HepG2 (cell line): ENCODE measurements around the gene TMEM62. TPM values are rescaled to one million over a fixed set of nuclear protein-coding genes. Genes with fewer than 3 reads are reported as not detected.

Experiments used
- ARID5B ChIP-seq: IDR thresholded peaks from 2 replicates; pipeline ENCODE4 v1.4.0; 2020; ENCODE audit warnings: mild to moderate bottlenecking, missing genetic modification reagents
- BRF2 ChIP-seq: sonication (generic); formaldehyde crosslinking; IDR thresholded peaks from 2 replicates; pipeline ENCODE4 v1.8.1; 2022; ENCODE audit warnings: mild to moderate bottlenecking, missing genetic modification reagents
- CAMTA2 ChIP-seq: sonication (generic); formaldehyde crosslinking; IDR thresholded peaks from 2 replicates; pipeline ENCODE4 v1.4.0; 2020; ENCODE audit warnings: mild to moderate bottlenecking, missing genetic modification reagents, borderline replicate concordance
- CEBPB ChIP-seq: IDR thresholded peaks from 2 replicates; pipeline ENCODE4 v1.6.1; 2011; ENCODE audit warnings: low read depth, low read length, improper control_type of control experiment, borderline replicate concordance
- CREBL2 ChIP-seq: sonication (generic); formaldehyde crosslinking; IDR thresholded peaks from 2 replicates; pipeline ENCODE4 v1.8.1; 2023; ENCODE audit warnings: missing genetic modification reagents, mild to moderate bottlenecking, borderline replicate concordance
- E2F1 ChIP-seq: sonication (generic); formaldehyde crosslinking; IDR thresholded peaks from 2 replicates; pipeline ENCODE4 v1.5.0; 2020; ENCODE audit warnings: missing genetic modification reagents
- ERF ChIP-seq: IDR thresholded peaks from 2 replicates; pipeline ENCODE4 v1.6.1; 2018; ENCODE audit warnings: missing biosample characterization, missing genetic modification reagents
- FOXP1 ChIP-seq, 2 experiments: fragments of 450-650 bp in 1 of 2; IDR thresholded peaks; 2 replicates each; pipeline ENCODE4 v1.6.1; 2017 to 2018; ENCODE audit warnings: antibody characterized with exemption in 1 of 2
- HNRNPLL ChIP-seq: fragments of 200-400 bp; formaldehyde crosslinking; IDR thresholded peaks from 2 replicates; pipeline ENCODE4 v1.6.1; 2017; ENCODE audit warnings: mild to moderate bottlenecking, low read depth, low read length; ENCODE audit not compliant: poor library complexity, severe bottlenecking
- KDM1A ChIP-seq: IDR thresholded peaks from 2 replicates; pipeline ENCODE4 v1.6.1; 2016; ENCODE audit warnings: missing compliant biosample characterization
- MED1 ChIP-seq: sonication (generic); formaldehyde crosslinking; IDR thresholded peaks from 2 replicates; pipeline ENCODE4 v1.4.0; 2020; ENCODE audit warnings: missing genetic modification reagents
- NFYC ChIP-seq: IDR thresholded peaks from 2 replicates; pipeline ENCODE4 v1.6.1; 2016; ENCODE audit warnings: missing genetic modification reagents, missing compliant biosample characterization
- POLR2G ChIP-seq: fragments of 200-400 bp; formaldehyde crosslinking; IDR thresholded peaks from 2 replicates; pipeline ENCODE4 v1.6.1; 2018; ENCODE audit warnings: mild to moderate bottlenecking, low read depth, low read length, moderate library complexity
- PPARG ChIP-seq: conservative IDR thresholded peaks from 2 replicates; pipeline ENCODE4 v1.6.1; 2016; ENCODE audit warnings: missing biosample characterization, missing genetic modification reagents
- TBL1XR1 ChIP-seq: fragments of 150-350 bp; IDR thresholded peaks from 2 replicates; pipeline ENCODE4 v1.6.1; 2014; ENCODE audit warnings: borderline replicate concordance, low read length; ENCODE audit not compliant: partially characterized antibody
- TBP ChIP-seq: sonication (generic); formaldehyde crosslinking; IDR thresholded peaks from 2 replicates; pipeline ENCODE4 v1.5.0; 2020; ENCODE audit warnings: missing genetic modification reagents
- TBX2 ChIP-seq: sonication (generic); formaldehyde crosslinking; IDR thresholded peaks from 2 replicates; pipeline ENCODE4 v1.5.0; 2020; ENCODE audit warnings: missing genetic modification reagents, mild to moderate bottlenecking, borderline replicate concordance
- ZBTB1 ChIP-seq: sonication (generic); formaldehyde crosslinking; IDR thresholded peaks from 2 replicates; pipeline ENCODE4 v1.4.0; 2020; ENCODE audit warnings: missing genetic modification reagents, borderline replicate concordance
- ZBTB44 ChIP-seq: sonication (generic); formaldehyde crosslinking; IDR thresholded peaks from 2 replicates; pipeline ENCODE4 v1.4.0; 2020; ENCODE audit warnings: missing genetic modification reagents
- ZFP36L1 ChIP-seq: sonication (generic); formaldehyde crosslinking; IDR thresholded peaks from 2 replicates; pipeline ENCODE4 v1.8.0; 2022; ENCODE audit warnings: mild to moderate bottlenecking, missing genetic modification reagents, moderate library complexity
- ZNF264 ChIP-seq: sonication (generic); formaldehyde crosslinking; IDR thresholded peaks from 2 replicates; pipeline ENCODE4 v1.4.0; 2020; ENCODE audit warnings: missing genetic modification reagents
- ZNF724P ChIP-seq: sonication (generic); formaldehyde crosslinking; IDR thresholded peaks from 2 replicates; pipeline ENCODE4 v1.8.0; 2022; ENCODE audit warnings: missing genetic modification reagents, borderline replicate concordance
- polyA plus RNA-seq, 8 experiments: library from polyadenylated mRNA; depleted of rRNA in 3 of 8; stranded (reverse) in 7 of 8; unstranded in 1 of 8; fragments of >200 nt; fragmentation: Illumina TruSeq in 4 of 8; extraction: Trizol in 4 of 8; gene quantifications; 2 replicates each; pipeline versions ENCODE4 v1.2.1 to v1.2.3, GENCODE V29; 2011 to 2016; ENCODE audit warnings: low read depth in 4 of 8, missing spikeins in 1 of 8, mixed read lengths in 1 of 8; ENCODE audit not compliant: insufficient read depth in 1 of 8
- total RNA-seq, 5 experiments: library from RNA; depleted of rRNA; stranded (reverse); fragments of >200 nt; fragmentation: Illumina TruSeq; extraction: Trizol; gene quantifications; 2 replicates each; pipeline ENCODE4 v1.2.3, GENCODE V29; 2016; ENCODE audit warnings: low read depth in 1 of 5

Gene TMEM62
- total and polyA plus RNA-seq, 2 of the 13 experiments (the other 11 are each of a cell fraction or from before 2014, with no cell fraction given) = 14.2 to 20.9 TPM

- TF ChIP-seq E2F1 (peak; percentile 57; the same call in 1 of the 2 replicates), CEBPB (no peak), ZNF724P (no peak; the same call in 1 of the 2 replicates), FOXP1 (IDR thresholded peaks at IDR 0.05) (no peak), FOXP1 (CRISPR knock-in tag; IDR thresholded peaks at IDR 0.05) (no peak), NFYC (CRISPR knock-in tag) (0 out of 2 replicates have a peak, but pooled peaks have one; percentile 25), PPARG (peak; percentile 41; the same call in 1 of the 2 replicates), TBX2 (no peak), CAMTA2 (CRISPR knock-in tag) (0 out of 2 replicates have a peak, but pooled peaks have one; percentile 62), POLR2G (peak; percentile 87), ERF (CRISPR knock-in tag) (no peak; the same call in none of the 2 replicates), ARID5B (CRISPR knock-in tag) (peak; percentile 62; the same call in 1 of the 2 replicates), CREBL2 (CRISPR knock-in tag) (no peak), KDM1A (CRISPR knock-in tag) (no peak), BRF2 (no peak; the same call in 1 of the 2 replicates), TBL1XR1 (no peak), MED1 (CRISPR knock-in tag) (peak; percentile 68), HNRNPLL (peak; percentile 88), ZBTB1 (CRISPR knock-in tag) (peak; percentile 91; the same call in 1 of the 2 replicates), TBP (CRISPR knock-in tag) (no peak), ZFP36L1 (CRISPR knock-in tag) (no peak), ZNF264 (CRISPR knock-in tag) (peak; percentile 49; the same call in 1 of the 2 replicates), ZBTB44 (CRISPR knock-in tag) (no peak; the same call in 1 of the 2 replicates)
Observed at GRCh38 chr15:43133430-43134156, at the start of gene TMEM62 (continued).
